ENCODE results near the gene MYOT. TPM values are rescaled to one million over a fixed set of nuclear protein-coding genes. Genes with fewer than 3 reads are reported as not detected.

The MYOT gene
- total RNA-seq, 1 donor from 2014 or later: not detected

GRCh38 chr5:137935190-137935589 lies 67.5 kb downstream of the MYOT start:
- DNase-seq: no peak
- Mint-ChIP-seq H3K4me1 (ENCODE audit: low read depth, unreplicated experiment) (peaks cover 5% of the 10 kb centered on the region), H3K36me3 (ENCODE audit: unreplicated experiment) (no peaks in the 10 kb centered on the region), H3K27me3 (ENCODE audit: unreplicated experiment) (no peaks in the 10 kb centered on the region), H3K27ac (ENCODE audit: unreplicated experiment) (no peak overlapping the region), H3K4me3 (ENCODE audit: unreplicated experiment) (no peak overlapping the region), H3K9me3 (ENCODE audit: unreplicated experiment) (no peaks in the 10 kb centered on the region)
- no peak for TF ChIP-seq CTCF (IDR thresholded peaks at IDR 0.05; ENCODE audit: partially characterized antibody, unreplicated experiment)

GRCh38 chr5:137935694-137936093 lies 68.0 kb downstream of the MYOT start:
- Mint-ChIP-seq H3K36me3 (ENCODE audit: unreplicated experiment) (no peaks in the 10 kb centered on the region), H3K27ac (ENCODE audit: unreplicated experiment) (no peak overlapping the region), H3K27me3 (ENCODE audit: unreplicated experiment) (no peaks in the 10 kb centered on the region), H3K4me3 (ENCODE audit: unreplicated experiment) (no peak overlapping the region), H3K9me3 (ENCODE audit: unreplicated experiment) (no peaks in the 10 kb centered on the region), H3K4me1 (ENCODE audit: low read depth, unreplicated experiment) (peaks cover 5% of the 10 kb centered on the region)
- no peak for TF ChIP-seq CTCF (IDR thresholded peaks at IDR 0.05; ENCODE audit: partially characterized antibody, unreplicated experiment)
- DNase-seq: no peak

Other genes starting within 250 kb of the MYOT start
- 5.7 TPM for gene KLHL3, start 131.8 kb upstream of the MYOT start, total RNA-seq (ENCODE audit: unreplicated experiment)
- gene HNRNPA0, start 113.5 kb upstream of the MYOT start, total RNA-seq (ENCODE audit: unreplicated experiment): 65.2 TPM
- not detected for gene PKD2L2, start 21.6 kb downstream of the MYOT start, total RNA-seq (ENCODE audit: unreplicated experiment)
- 31.4 TPM for gene FAM13B, start 165.2 kb downstream of the MYOT start, total RNA-seq (ENCODE audit: unreplicated experiment)
- not detected for gene WNT8A, start 216.2 kb downstream of the MYOT start, total RNA-seq (ENCODE audit: unreplicated experiment)